ENCODE data around the gene RFC2.
A peak's percentile ranks its signal among the peaks of the same experiment; 100 is the strongest.

The RFC2 gene

GRCh38 chr7:74254129-74254857 lies at the start of gene RFC2:
RFC2 (minus strand) TSS chr7:74254399; CDS start chr7:74254383, 16 bp downstream.
- peak; percentile 90 to 97 for DNase-seq (ENCODE audit: low read depth in 2 of 2)

DNA sequence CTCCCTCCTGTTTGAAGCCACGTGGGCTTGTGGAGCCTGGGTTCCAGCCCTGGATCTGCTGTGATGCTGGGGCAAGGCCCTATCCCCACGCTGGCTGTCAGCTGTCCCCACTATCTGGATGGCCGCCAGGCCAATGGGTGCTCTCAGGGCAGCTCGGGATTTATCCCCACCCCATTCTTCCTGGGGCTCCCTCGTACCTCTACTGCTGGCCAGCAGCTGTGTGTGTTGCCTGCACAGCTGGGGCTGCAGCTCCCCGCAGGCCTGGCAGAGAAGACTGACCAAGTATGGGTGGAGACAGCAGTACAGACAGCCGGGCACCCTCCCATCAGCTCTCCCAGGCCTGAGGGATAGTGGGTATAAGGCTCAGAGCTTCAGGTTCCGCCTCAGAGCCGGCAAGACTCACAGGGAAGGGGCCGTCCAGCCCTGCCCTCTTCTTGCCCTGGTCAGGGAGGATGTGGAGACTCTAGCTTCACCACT lies 48.6 kb upstream of the RFC2 start:
- DNase-seq (ENCODE audit: low read depth in 2 of 2), result no peak

- no peak for DNase-seq (ENCODE audit: low read depth in 2 of 2)
These were observed 46.7 kb upstream of the RFC2 start for GRCh38 chr7:74300926-74301325.

DNA sequence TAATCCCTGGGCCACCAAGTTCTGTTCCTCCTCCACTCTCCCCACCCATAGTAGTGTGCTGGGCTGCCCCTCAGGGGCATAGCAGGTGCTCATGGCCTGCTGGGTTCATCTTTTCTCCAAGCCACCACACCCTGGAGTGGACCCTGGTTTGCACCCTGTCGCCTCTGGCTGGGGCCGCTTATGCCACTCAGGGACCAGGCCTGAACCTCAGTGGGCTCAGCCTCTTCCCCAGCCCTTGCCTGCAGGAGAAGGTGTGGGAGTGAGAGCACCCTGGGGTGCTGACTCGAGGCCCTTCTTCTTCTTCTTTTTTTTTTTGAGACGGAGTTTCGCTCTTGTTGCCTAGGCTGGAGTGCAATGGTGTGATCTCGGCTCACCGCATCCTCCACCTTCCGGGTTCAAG lies 45.2 kb upstream of the RFC2 start:
- no peak for DNase-seq (ENCODE audit: low read depth in 2 of 2)

DNA sequence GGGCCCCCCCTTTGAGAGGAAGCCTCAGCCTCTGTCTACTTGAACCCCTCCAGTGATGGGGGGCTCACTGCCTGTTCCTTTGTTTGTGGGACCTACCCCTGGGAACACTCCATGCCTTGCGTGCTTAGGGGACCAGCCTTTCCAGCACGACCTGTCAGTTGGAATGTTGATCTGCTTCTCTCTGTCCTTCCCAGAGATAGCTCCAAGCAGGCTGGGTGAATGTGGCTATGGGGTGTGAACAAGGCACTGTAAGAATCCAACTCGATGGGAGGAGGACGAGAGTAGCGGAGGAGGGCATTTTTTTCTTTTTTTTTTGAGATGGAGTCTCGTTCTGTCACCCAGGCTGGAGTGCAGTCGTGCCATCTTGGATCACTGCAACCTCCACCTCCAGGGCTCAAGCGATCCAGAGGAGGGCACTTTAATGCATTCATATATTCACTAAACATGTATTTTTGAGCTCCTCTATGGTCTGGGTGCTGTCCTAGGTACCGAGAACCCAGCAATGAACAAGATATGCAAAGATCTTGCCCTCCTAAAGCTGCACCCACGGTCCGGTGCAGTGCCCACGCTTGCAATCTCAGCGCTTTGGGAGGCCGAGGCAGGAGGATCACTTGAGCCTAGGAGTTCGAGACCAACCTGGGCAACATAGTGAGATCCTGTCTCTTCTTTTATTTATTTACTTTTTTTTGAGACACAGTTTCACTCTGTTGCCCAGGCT lies 43.5 kb upstream of the RFC2 start:
- DNase-seq (ENCODE audit: low read depth in 2 of 2), result no peak

DNA sequence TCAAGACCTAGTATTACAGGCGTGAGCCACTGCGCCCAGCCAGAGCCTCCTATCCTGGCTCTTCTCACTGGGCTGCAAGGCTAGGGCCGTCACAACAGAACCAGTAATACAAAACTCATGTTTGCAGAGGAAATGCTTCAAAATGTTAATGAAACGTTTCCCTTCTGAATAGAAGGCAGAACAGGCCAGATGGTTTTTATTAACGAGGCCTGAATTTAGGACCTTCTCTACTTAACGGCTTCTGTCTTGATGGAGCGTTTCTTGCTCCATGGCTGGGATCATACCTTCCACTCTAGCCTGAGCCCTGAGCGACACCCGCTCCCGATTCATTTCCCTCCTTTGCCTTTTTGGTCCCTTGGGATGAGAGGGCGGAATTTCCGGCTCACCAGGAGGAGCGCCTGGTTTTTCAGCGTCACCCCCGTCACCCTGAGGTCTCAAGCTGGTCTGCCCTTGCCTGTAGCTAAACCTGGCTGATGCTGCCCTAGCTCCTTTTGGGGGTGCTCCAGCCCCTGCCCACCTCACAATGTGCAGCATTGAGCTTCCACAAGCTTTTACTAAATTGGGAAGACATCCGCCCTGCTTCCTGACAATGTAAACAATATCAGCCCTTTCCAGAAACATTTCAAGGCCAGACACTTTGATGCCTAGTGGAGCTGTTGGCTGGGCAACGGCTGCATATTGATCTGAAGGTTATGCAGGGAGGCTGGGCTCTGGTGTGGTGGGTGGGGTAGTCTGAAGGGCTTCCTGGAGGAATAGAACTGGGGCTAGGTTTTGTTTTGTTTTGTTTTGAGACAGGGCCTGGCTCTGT lies 40.2 kb upstream of the RFC2 start:
- no peak for DNase-seq (ENCODE audit: low read depth in 2 of 2)

DNA sequence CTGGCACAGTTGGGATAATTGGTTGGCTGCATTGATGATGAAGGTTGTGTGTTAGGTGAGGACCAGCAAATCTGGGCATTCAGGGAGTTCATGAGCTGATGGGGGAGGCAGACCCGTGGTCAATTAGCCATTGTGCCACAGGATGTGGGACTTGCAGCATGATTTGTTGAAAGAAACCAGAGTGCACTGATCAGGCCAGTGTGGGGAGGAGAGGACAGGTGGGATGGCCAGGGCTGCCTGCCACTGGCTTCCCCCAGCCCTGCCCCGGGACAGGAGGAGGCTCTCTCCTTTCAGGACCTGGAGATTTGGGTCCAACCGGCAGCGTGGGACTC lies 39.3 kb upstream of the RFC2 start:
- DNase-seq (ENCODE audit: low read depth in 2 of 2), result no peak

- no peak for DNase-seq (ENCODE audit: low read depth in 2 of 2)
These were observed 38.8 kb upstream of the RFC2 start for GRCh38 chr7:74292757-74293576.

- no peak for DNase-seq (ENCODE audit: low read depth in 2 of 2)
These were observed 37.3 kb upstream of the RFC2 start for GRCh38 chr7:74291535-74291934.

GRCh38 chr7:74290981-74291441 lies 36.8 kb upstream of the RFC2 start:
- no peak for DNase-seq (ENCODE audit: low read depth in 2 of 2)

- no peak for DNase-seq (ENCODE audit: low read depth in 2 of 2)
These were observed 36.4 kb upstream of the RFC2 start for GRCh38 chr7:74290553-74290950.

GRCh38 chr7:74289659-74290552 lies 35.7 kb upstream of the RFC2 start:
- DNase-seq (ENCODE audit: low read depth in 2 of 2), result no peak

DNA sequence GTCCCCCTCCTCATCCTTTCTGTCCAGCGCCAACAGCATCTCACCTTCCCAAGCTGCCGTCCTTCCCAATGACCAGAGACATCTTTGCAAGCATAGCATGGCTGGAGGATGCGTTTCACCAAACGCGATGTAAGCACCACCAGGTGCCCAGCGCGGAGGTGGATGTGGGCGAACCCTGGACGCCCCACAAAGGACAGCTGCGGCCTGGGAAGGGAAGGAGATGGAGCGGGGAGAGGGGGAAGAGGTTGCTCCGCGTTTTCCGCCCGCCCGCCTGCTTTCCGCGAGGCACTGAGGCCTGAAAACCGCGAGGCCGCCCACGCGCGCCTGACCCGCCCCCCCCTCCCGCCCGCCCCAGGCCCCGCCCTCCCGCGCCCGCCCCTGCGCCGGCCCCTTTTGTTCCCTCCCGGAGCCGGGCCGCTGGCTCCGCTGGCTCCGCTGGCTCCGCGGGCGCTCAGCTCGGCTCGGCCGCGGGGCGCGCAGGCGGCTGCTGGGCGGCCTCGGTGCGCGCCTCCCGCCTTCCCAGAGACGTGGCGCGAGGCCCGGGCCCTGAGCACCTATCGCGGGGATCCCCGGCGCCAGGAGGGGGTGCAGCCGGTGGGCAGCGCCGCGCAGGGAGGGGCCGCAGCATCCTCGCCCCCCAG lies 34.9 kb upstream of the RFC2 start, which contains the start of gene CLIP2:
Gene CLIP2 (plus strand): TSS at position 390 of the 641 bp plus-strand sequence. CDS start 28,140 bp downstream, outside the sequence.
- DNase-seq (ENCODE audit: low read depth in 2 of 2), result peak; percentile 58 to 64

- DNase-seq (ENCODE audit: low read depth in 2 of 2), result no peak
These were observed 34.1 kb upstream of the RFC2 start for GRCh38 chr7:74288034-74288881.

GRCh38 chr7:74287303-74288033 lies 33.3 kb upstream of the RFC2 start:
- DNase-seq (ENCODE audit: low read depth in 2 of 2), result no peak

DNA sequence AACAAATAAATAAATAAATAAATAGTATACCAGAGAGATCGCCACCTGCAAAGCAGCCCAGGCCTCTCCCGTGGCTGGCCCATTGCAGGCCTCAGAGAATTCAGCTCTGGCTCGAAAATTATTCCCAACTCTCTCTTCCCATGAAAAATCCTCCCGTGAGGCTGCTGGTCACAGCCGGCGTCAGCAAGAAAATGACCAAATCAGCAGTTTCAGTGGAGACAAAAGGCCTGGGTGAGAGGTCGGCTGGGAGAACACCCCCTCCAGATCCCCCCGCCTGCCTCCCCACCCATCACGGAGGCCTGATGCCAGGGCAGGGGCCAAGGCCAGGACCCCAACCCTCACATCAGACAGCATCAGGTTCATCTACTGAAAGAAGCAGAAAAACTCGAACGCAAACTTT lies 31.9 kb upstream of the RFC2 start:
- DNase-seq (ENCODE audit: low read depth in 2 of 2), result no peak

- no peak for DNase-seq (ENCODE audit: low read depth in 2 of 2)
These were observed 30.6 kb upstream of the RFC2 start for GRCh38 chr7:74284781-74285259.

- no peak for DNase-seq (ENCODE audit: low read depth in 2 of 2)
These were observed 29.8 kb upstream of the RFC2 start for GRCh38 chr7:74283858-74284447.
